Activated naive CD4-positive, alpha-beta T cell treated with anti-CD3 and anti-CD28 coated beads for 36 hours (primary cell): ENCODE measurements around the gene CDHR3. TPM values are rescaled to one million over a fixed set of nuclear protein-coding genes. Genes with fewer than 3 reads are reported as not detected.
A peak's percentile ranks its signal among the peaks of the same experiment; 100 is the strongest.

ENCODE experiments used
- CTCF ChIA-PET: fragments of 350-600 bp; sonication (Branson Sonifier 250); formaldehyde crosslinking; loops from one replicate; lab custom pipeline; 2021; ENCODE audit warnings: antibody characterized with exemption; lab: Charles Lee
- DNase-seq: peaks from one replicate; pipeline ENCODE4 v3.0.0-alpha.2; 2020
- H3K27ac Mint-ChIP-seq: one replicate; pipeline ENCODE4 v1.8.0; 2021; ENCODE audit warnings: mild to moderate bottlenecking, mixed read lengths
- H3K27me3 Mint-ChIP-seq: one replicate; pipeline ENCODE4 v1.8.0; 2021; ENCODE audit warnings: low read depth, mixed read lengths
- H3K36me3 Mint-ChIP-seq: one replicate; pipeline ENCODE4 v1.8.0; 2021; ENCODE audit warnings: low read depth, mixed read lengths
- H3K4me1 Mint-ChIP-seq: one replicate; pipeline ENCODE4 v1.8.0; 2021; ENCODE audit warnings: low read depth, mixed read lengths
- H3K4me3 Mint-ChIP-seq: one replicate; pipeline ENCODE4 v1.8.0; 2021; ENCODE audit warnings: mild to moderate bottlenecking, moderate library complexity, mixed read lengths
- H3K9me3 Mint-ChIP-seq: one replicate; pipeline ENCODE4 v1.8.0; 2021; ENCODE audit warnings: mixed read lengths
- intact Hi-C: fragments of 100-400 bp; cut with micrococcal nuclease; formaldehyde crosslinking; loops from one replicate; pipeline ENCODE4 v1.15.1; 2023
- total RNA-seq, 2 experiments: library from RNA; stranded (reverse); gene quantifications; one replicate each; pipeline ENCODE4 v1.2.3, GENCODE V29; 2021

CDHR3 gene
- total RNA-seq, 2 experiments from 2014 or later: 0.52 to 0.93 TPM

- Mint-ChIP-seq H3K36me3 (no peaks in the 10 kb centered on the region), H3K27me3 (no peaks in the 10 kb centered on the region), H3K4me1 (peaks cover 24% of the 10 kb centered on the region), H3K27ac (no peak overlapping the region), H3K4me3 (no peak overlapping the region), H3K9me3 (no peaks in the 10 kb centered on the region)
- intact Hi-C loops: no loop called here
- no peak for DNase-seq
- CTCF ChIA-PET: interaction anchor here (1.9 kb wide), 1 partner anchor 47 kb away, joined by 5 read pairs; the partner anchor contains the start of gene SYPL1
Measured at GRCh38 chr7:106064771-106065574, 101.9 kb downstream of the CDHR3 start.

GRCh38 chr7:106065575-106066500 lies 102.8 kb downstream of the CDHR3 start:
- CTCF ChIA-PET: interaction anchor here (0.9 to 1.0 kb wide), 2 partner anchors 9 to 88 kb away, joined by 3 to 5 read pairs; no protein-coding TSS in a partner anchor
- no peak overlapping the region for H3K4me3 Mint-ChIP-seq

GRCh38 chr7:106067678-106068077 lies 104.6 kb downstream of the CDHR3 start:
- Mint-ChIP-seq H3K9me3 (no peaks in the 10 kb centered on the region), H3K27me3 (no peaks in the 10 kb centered on the region), H3K4me3 (no peak overlapping the region), H3K36me3 (no peaks in the 10 kb centered on the region), H3K4me1 (peaks cover 33% of the 10 kb centered on the region), H3K27ac (no peak overlapping the region)
- no peak for DNase-seq
- CTCF ChIA-PET: interaction anchor here (0.8 to 1.4 kb wide), 3 partner anchors 10 to 85 kb away, joined by 3 to 6 read pairs (median 3); no protein-coding TSS in a partner anchor
- intact Hi-C loops: no loop called here

More at GRCh38 chr7:106065575-106066500, 102.8 kb downstream of the CDHR3 start:
- Mint-ChIP-seq H3K27me3 (no peaks in the 10 kb centered on the region), H3K27ac (no peak overlapping the region), H3K4me1 (peaks cover 27% of the 10 kb centered on the region), H3K9me3 (no peaks in the 10 kb centered on the region), H3K36me3 (no peaks in the 10 kb centered on the region)
- no peak for DNase-seq
- intact Hi-C loops: no loop called here

- CTCF ChIA-PET: interaction anchor here (1.4 to 4.5 kb wide), 2 partner anchors 11 to 86 kb away, joined by 6 to 25 read pairs; no protein-coding TSS in a partner anchor
- no peaks in the 10 kb centered on the region for H3K9me3 Mint-ChIP-seq
- H3K27me3 Mint-ChIP-seq: no peaks in the 10 kb centered on the region
- H3K27ac Mint-ChIP-seq: no peak overlapping the region
- intact Hi-C loops: no loop called here
- no peak for DNase-seq
- H3K4me1 Mint-ChIP-seq: peaks cover 27% of the 10 kb centered on the region
- H3K36me3 Mint-ChIP-seq: no peaks in the 10 kb centered on the region
- H3K4me3 Mint-ChIP-seq: no peak overlapping the region
Measured at GRCh38 chr7:106068538-106068961, 105.5 kb downstream of the CDHR3 start.

GRCh38 chr7:106068986-106069385 lies 105.9 kb downstream of the CDHR3 start:
- intact Hi-C loops: no loop called here
- CTCF ChIA-PET: interaction anchor here (4.5 kb wide), 1 partner anchor 85 kb away, joined by 25 read pairs; no protein-coding TSS in a partner anchor
- no peaks in the 10 kb centered on the region for H3K27me3 Mint-ChIP-seq
- H3K36me3 Mint-ChIP-seq: no peaks in the 10 kb centered on the region
- H3K9me3 Mint-ChIP-seq: no peaks in the 10 kb centered on the region
- DNase-seq: no peak
- H3K4me3 Mint-ChIP-seq: no peak overlapping the region
- peaks cover 28% of the 10 kb centered on the region for H3K4me1 Mint-ChIP-seq
- H3K27ac Mint-ChIP-seq: no peak overlapping the region

- Mint-ChIP-seq H3K27ac (peak overlapping the region; percentile 27), H3K4me1 (peaks cover 30% of the 10 kb centered on the region), H3K4me3 (no peak overlapping the region), H3K36me3 (no peaks in the 10 kb centered on the region), H3K9me3 (no peaks in the 10 kb centered on the region), H3K27me3 (no peaks in the 10 kb centered on the region)
- DNase-seq: no peak
- CTCF ChIA-PET: interaction anchor here (1.4 to 4.5 kb wide), 4 partner anchors 12 to 95 kb away, joined by 7 to 28 read pairs (median 18); partner anchors contain the start of gene SYPL1
- intact Hi-C loops: loop anchor here (5.0 to 10.0 kb wide), 3 partner anchors 415 to 798 kb away; partner anchors contain the start of gene PIK3CG
Measured at GRCh38 chr7:106069471-106070200, 106.6 kb downstream of the CDHR3 start.

GRCh38 chr7:106070201-106070551 lies 107.1 kb downstream of the CDHR3 start:
- DNase-seq: no peak
- H3K9me3 Mint-ChIP-seq: no peaks in the 10 kb centered on the region
- no peaks in the 10 kb centered on the region for H3K27me3 Mint-ChIP-seq
- intact Hi-C loops: loop anchor here (5.0 to 10.0 kb wide), 3 partner anchors 415 to 797 kb away; partner anchors contain the start of gene PIK3CG
- CTCF ChIA-PET: interaction anchor here (1.4 to 4.5 kb wide), 4 partner anchors 12 to 94 kb away, joined by 7 to 28 read pairs (median 18); partner anchors contain the start of gene SYPL1
- H3K36me3 Mint-ChIP-seq: no peaks in the 10 kb centered on the region
- no peak overlapping the region for H3K27ac Mint-ChIP-seq
- H3K4me1 Mint-ChIP-seq: peaks cover 32% of the 10 kb centered on the region
- H3K4me3 Mint-ChIP-seq: no peak overlapping the region

- Mint-ChIP-seq H3K9me3 (no peaks in the 10 kb centered on the region), H3K36me3 (no peaks in the 10 kb centered on the region), H3K27ac (peak overlapping the region; percentile 91), H3K4me1 (peaks cover 32% of the 10 kb centered on the region), H3K4me3 (peak overlapping the region; percentile 65), H3K27me3 (no peaks in the 10 kb centered on the region)
- CTCF ChIA-PET: interaction anchor here (0.6 to 4.5 kb wide), 7 partner anchors 13 to 589 kb away, joined by 3 to 28 read pairs (median 7); partner anchors contain the start of gene SYPL1
- intact Hi-C loops: loop anchor here (1.0 to 10.0 kb wide), 12 partner anchors 42 to 1097 kb away; partner anchors contain the start of genes PIK3CG and SYPL1
- DNase-seq: no peak
Measured at GRCh38 chr7:106070567-106071254, 107.6 kb downstream of the CDHR3 start.

GRCh38 chr7:106071356-106071998 lies 108.4 kb downstream of the CDHR3 start:
- peak; percentile 78 for DNase-seq
- no peaks in the 10 kb centered on the region for H3K27me3 Mint-ChIP-seq
- intact Hi-C loops: loop anchor here (1.0 to 10.0 kb wide), 12 partner anchors 41 to 1096 kb away; partner anchors contain the start of genes PIK3CG and SYPL1
- CTCF ChIA-PET: interaction anchor here (0.6 to 4.5 kb wide), 8 partner anchors 14 to 588 kb away, joined by 3 to 28 read pairs (median 6); partner anchors contain the start of gene SYPL1
- peaks cover 34% of the 10 kb centered on the region for H3K4me1 Mint-ChIP-seq
- no peaks in the 10 kb centered on the region for H3K36me3 Mint-ChIP-seq
- peak overlapping the region; percentile 91 for H3K27ac Mint-ChIP-seq
- peak overlapping the region; percentile 65 for H3K4me3 Mint-ChIP-seq
- no peaks in the 10 kb centered on the region for H3K9me3 Mint-ChIP-seq

- Mint-ChIP-seq H3K36me3 (no peaks in the 10 kb centered on the region), H3K27ac (peak overlapping the region; percentile 91), H3K27me3 (no peaks in the 10 kb centered on the region), H3K4me1 (peaks cover 35% of the 10 kb centered on the region), H3K9me3 (no peaks in the 10 kb centered on the region), H3K4me3 (peak overlapping the region; percentile 54)
- CTCF ChIA-PET: interaction anchor here (0.6 to 4.5 kb wide), 6 partner anchors 14 to 92 kb away, joined by 3 to 28 read pairs (median 8); no protein-coding TSS in a partner anchor
- intact Hi-C loops: loop anchor here (1.0 to 10.0 kb wide), 13 partner anchors 17 to 1095 kb away; partner anchors contain the start of genes PIK3CG and SYPL1
- DNase-seq: no peak
Measured at GRCh38 chr7:106071999-106072714, 109.1 kb downstream of the CDHR3 start.
